H1 (cell line): ENCODE data around the gene PKN3. TPM values are rescaled to one million over a fixed set of nuclear protein-coding genes. Genes with fewer than 3 reads are reported as not detected.

ENCODE experiments used
- CTBP2 ChIP-seq: IDR thresholded peaks from 2 replicates; pipeline ENCODE4 v1.7.0; 2011; ENCODE audit warnings: borderline replicate concordance, mild to moderate bottlenecking, moderate library complexity, mixed read lengths, low read length; ENCODE audit not compliant: insufficient read depth, insufficient read length
- JUND ChIP-seq: IDR thresholded peaks from 2 replicates; pipeline ENCODE4 v1.6.1; 2011; ENCODE audit warnings: mild to moderate bottlenecking, improper control_type of control experiment, low read length
- KDM1A ChIP-seq: fragments of 200-600, 300-600 bp; sonication (generic); IDR thresholded peaks from 2 replicates; pipeline ENCODE4 v1.7.1; 2016; ENCODE audit warnings: mild to moderate bottlenecking, low read length, borderline replicate concordance
- NANOG ChIP-seq: IDR thresholded peaks from 2 replicates; pipeline ENCODE4 v1.6.1; 2011; ENCODE audit warnings: low read length, low read depth, mild to moderate bottlenecking, inconsistent platforms; ENCODE audit not compliant: insufficient read depth, poor library complexity, severe bottlenecking
- RAD21 ChIP-seq, 2 experiments: IDR thresholded peaks in 1 of 2; conservative IDR thresholded peaks in 1 of 2; 2 replicates each; pipeline ENCODE4 v1.6.1; 2011; ENCODE audit warnings: low read depth in 2 of 2, low read length in 2 of 2, improper control_type of control experiment in 1 of 2, inconsistent platforms in 1 of 2, mild to moderate bottlenecking in 1 of 2, moderate library complexity in 1 of 2
- SIX5 ChIP-seq: IDR thresholded peaks from 2 replicates; pipeline ENCODE4 v1.6.1; 2011; ENCODE audit warnings: mild to moderate bottlenecking, low read depth, low read length
- polyA plus RNA-seq, 7 experiments: library from polyadenylated mRNA; depleted of rRNA in 3 of 7; stranded (reverse) in 5 of 7; unstranded in 2 of 7; fragments of >200 nt in 5 of 7; fragments of 200-250 nt in 2 of 7; gene quantifications; 1 replicate in 5 of 7; 2 replicates in 1 of 7; 4 replicates in 1 of 7; pipeline versions ENCODE4 v1.2.1 to v1.2.3, GENCODE V29; 2011 to 2013; ENCODE audit warnings: missing spikeins in 2 of 7, mixed read lengths in 2 of 7
- total RNA-seq: library from RNA; stranded (reverse); fragmentation: NEBNext Ultra II Directional; extraction: Animal tissue kit (Norgen Biotek cat#: 25700); gene quantifications from 2 replicates; pipeline ENCODE4 v1.2.1, GENCODE V29; 2021
- TF ChIP-seq, protein P1 (sequence below): IDR thresholded peaks from 2 replicates; pipeline ENCODE4 v1.6.1; 2012; ENCODE audit warnings: inconsistent platforms

The PKN3 gene
- total and polyA plus RNA-seq, 2 of the 8 experiments (the other 6 are each of a cell fraction or from before 2014, with no cell fraction given), result 15.7 to 16.3 TPM

DNA sequence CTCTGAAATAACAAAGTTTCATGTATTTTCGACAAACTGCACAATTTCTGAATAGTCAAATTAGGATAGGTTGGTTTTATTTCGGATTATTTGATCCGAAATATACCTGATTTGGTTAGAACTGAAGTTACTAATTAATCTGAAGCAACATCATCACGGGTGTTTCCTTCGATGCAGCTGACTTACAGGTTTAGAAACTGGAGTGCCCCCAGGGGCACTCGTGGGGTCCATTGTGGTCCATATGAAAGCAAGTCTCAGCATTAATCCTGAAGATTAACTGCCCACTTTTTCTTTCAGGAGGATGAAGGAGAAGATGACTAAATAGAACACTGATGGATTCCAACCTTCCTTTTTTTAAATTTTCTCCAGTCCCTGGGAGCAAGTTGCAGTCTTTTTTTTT lies 8.0 kb upstream of the PKN3 start (continued):
- no peak for TF ChIP-seq CTBP2
- TF ChIP-seq, protein P1, sequence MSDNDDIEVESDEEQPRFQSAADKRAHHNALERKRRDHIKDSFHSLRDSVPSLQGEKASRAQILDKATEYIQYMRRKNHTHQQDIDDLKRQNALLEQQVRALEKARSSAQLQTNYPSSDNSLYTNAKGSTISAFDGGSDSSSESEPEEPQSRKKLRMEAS, result no peak
- no peak for TF ChIP-seq SIX5
- no peak for TF ChIP-seq JUND
- TF ChIP-seq RAD21 (IDR thresholded peaks at IDR 0.05 in 1 of 2, conservative IDR thresholded peaks at IDR 0.05 in 1 of 2; ENCODE audit: low read depth in 2 of 2, low read length in 2 of 2), result no peak
- TF ChIP-seq NANOG, result no peak
- no peak for TF ChIP-seq KDM1A
- TF ChIP-seq, all 59 proteins: peak for 0
